WTC11 (cell line): Measurements from ENCODE around the gene MEIG1. TPM values are rescaled to one million over a fixed set of nuclear protein-coding genes. Genes with fewer than 3 reads are reported as not detected.

Source experiments
- ATAC-seq: fragments of 200-7000 bp; cut with Tn5 transposase; 2 replicates; pipeline ENCODE4 v1.10.0; 2021; ENCODE audit warnings: mild to moderate bottlenecking, moderate library complexity
- Bru-seq: library from RNA; stranded (reverse); fragments of 400-500 nt; gene quantifications from one replicate; lab custom pipeline; 2021; lab: Mats Ljungman, UMichigan
- CTCF ChIA-PET: fragments of 300-600 bp; sonication (Branson Sonifier 250); formaldehyde crosslinking; loops from one replicate; lab custom pipeline; 2021; ENCODE audit warnings: antibody characterized with exemption; lab: Charles Lee
- POLR2A ChIA-PET: fragments of 350-600 bp; sonication (Branson Sonifier 250); formaldehyde crosslinking; loops from one replicate; lab custom pipeline; 2021; ENCODE audit warnings: antibody characterized with exemption; lab: Charles Lee
- DNase-seq: peaks from one replicate; pipeline ENCODE4 v3.0.0; 2021; ENCODE audit warnings: low spot score
- H3K27ac Mint-ChIP-seq: 2 replicates; pipeline ENCODE4 v1.8.0; 2021; ENCODE audit warnings: mixed read lengths
- H3K27me3 Mint-ChIP-seq: 2 replicates; pipeline ENCODE4 v1.8.0; 2021; ENCODE audit warnings: low read depth, mild to moderate bottlenecking, moderate library complexity, mixed read lengths
- H3K36me3 Mint-ChIP-seq: 2 replicates; pipeline ENCODE4 v1.8.0; 2021; ENCODE audit warnings: mixed read lengths
- H3K4me1 Mint-ChIP-seq: 2 replicates; pipeline ENCODE4 v1.8.0; 2022; ENCODE audit warnings: mixed read lengths
- H3K4me3 Mint-ChIP-seq: 2 replicates; pipeline ENCODE4 v1.8.0; 2021; ENCODE audit warnings: mild to moderate bottlenecking, moderate library complexity, mixed read lengths
- H3K9me3 Mint-ChIP-seq: 2 replicates; pipeline ENCODE4 v1.8.0; 2021; ENCODE audit warnings: mixed read lengths
- ARID4B ChIP-seq: sonication (generic); formaldehyde crosslinking; IDR thresholded peaks from 2 replicates; pipeline ENCODE4 v1.8.0; 2023; ENCODE audit warnings: missing genetic modification reagents, mild to moderate bottlenecking, borderline replicate concordance
- ATF1 ChIP-seq: sonication (generic); formaldehyde crosslinking; IDR thresholded peaks from 2 replicates; pipeline ENCODE4 v1.8.1; 2023; ENCODE audit warnings: mild to moderate bottlenecking, moderate library complexity, missing genetic modification reagents
- E2F5 ChIP-seq: sonication (generic); formaldehyde crosslinking; IDR thresholded peaks from 2 replicates; pipeline ENCODE4 v1.8.1; 2022; ENCODE audit warnings: mild to moderate bottlenecking, moderate library complexity, missing genetic modification reagents
- ETV6 ChIP-seq: sonication (generic); formaldehyde crosslinking; IDR thresholded peaks from 2 replicates; pipeline ENCODE4 v1.8.1; 2022; ENCODE audit warnings: mild to moderate bottlenecking, missing genetic modification reagents
- FOXP1 ChIP-seq: sonication (generic); formaldehyde crosslinking; IDR thresholded peaks from 2 replicates; pipeline ENCODE4 v1.8.0; 2022; ENCODE audit warnings: missing genetic modification reagents, mild to moderate bottlenecking, moderate library complexity, borderline replicate concordance
- GABPB1 ChIP-seq: sonication (generic); formaldehyde crosslinking; IDR thresholded peaks from 2 replicates; pipeline ENCODE4 v1.8.1; 2023; ENCODE audit warnings: mild to moderate bottlenecking, missing genetic modification reagents
- MAX ChIP-seq: sonication (generic); formaldehyde crosslinking; IDR thresholded peaks from 2 replicates; pipeline ENCODE4 v1.8.0; 2022; ENCODE audit warnings: mild to moderate bottlenecking, missing genetic modification reagents
- MLX ChIP-seq: sonication (generic); formaldehyde crosslinking; IDR thresholded peaks from 2 replicates; pipeline ENCODE4 v1.8.1; 2023; ENCODE audit warnings: mild to moderate bottlenecking, missing genetic modification reagents, moderate library complexity
- MYBL2 ChIP-seq: sonication (generic); formaldehyde crosslinking; IDR thresholded peaks from 2 replicates; pipeline ENCODE4 v1.8.1; 2023; ENCODE audit warnings: mild to moderate bottlenecking, moderate library complexity, missing genetic modification reagents
- NFE2L1 ChIP-seq: sonication (generic); formaldehyde crosslinking; IDR thresholded peaks from 2 replicates; pipeline ENCODE4 v1.8.1; 2023; ENCODE audit warnings: missing genetic modification reagents
- PRDM15 ChIP-seq: sonication (generic); formaldehyde crosslinking; IDR thresholded peaks from 2 replicates; pipeline ENCODE4 v1.8.0; 2022; ENCODE audit warnings: missing genetic modification reagents
- SP1 ChIP-seq: sonication (generic); formaldehyde crosslinking; conservative IDR thresholded peaks from 2 replicates; pipeline ENCODE4 v1.8.1; 2022; ENCODE audit warnings: missing genetic modification reagents
- TCF7 ChIP-seq: sonication (generic); formaldehyde crosslinking; IDR thresholded peaks from 2 replicates; pipeline ENCODE4 v1.8.0; 2022; ENCODE audit warnings: mild to moderate bottlenecking, low read depth, missing genetic modification reagents, moderate library complexity
- TEAD1 ChIP-seq: sonication (generic); formaldehyde crosslinking; IDR thresholded peaks from 2 replicates; pipeline ENCODE4 v1.8.0; 2022; ENCODE audit warnings: mild to moderate bottlenecking, missing genetic modification reagents
- USF1 ChIP-seq: sonication (generic); formaldehyde crosslinking; IDR thresholded peaks from 2 replicates; pipeline ENCODE4 v1.8.0; 2022; ENCODE audit warnings: mild to moderate bottlenecking, missing genetic modification reagents
- ZBTB43 ChIP-seq: sonication (generic); formaldehyde crosslinking; IDR thresholded peaks from 2 replicates; pipeline ENCODE4 v1.8.1; 2023; ENCODE audit warnings: mild to moderate bottlenecking, missing genetic modification reagents
- ZNF512 ChIP-seq: sonication (generic); formaldehyde crosslinking; IDR thresholded peaks from 2 replicates; pipeline ENCODE4 v1.8.1; 2022; ENCODE audit warnings: missing genetic modification reagents, borderline replicate concordance
- long read RNA-seq, 3 experiments: library from RNA in 1 of 3; library from capped mRNA in 1 of 3; library from polyadenylated mRNA in 1 of 3; unstranded in 2 of 3; stranded (forward) in 1 of 3; transcript quantifications; one replicate each; pipeline ENCODE4 v2.0.0, GENCODE V29; 2021
- total RNA-seq: library from RNA; stranded (reverse); gene quantifications from 3 replicates; pipeline ENCODE4 v1.2.3, GENCODE V29; 2021

MEIG1 gene
- total RNA-seq (not detected in 3 replicates), Bru-seq, nascent RNA (percentile 37 among the genes with signal in this experiment)
- long read RNA-seq, experiment 1, result 0 reads
- long read RNA-seq, experiment 2, partial matches to known transcripts, result 0 of 1 reads
- long read RNA-seq, experiment 2, other reads (novel, unspliced or antisense), result 1 of 1 reads
- long read RNA-seq, experiment 3, result 0 reads

- H3K4me1 Mint-ChIP-seq, result peaks cover 8% of the 10 kb centered on the region
- H3K4me3 Mint-ChIP-seq, result peak within 1 kb of the TSS; percentile 93
- CTCF ChIA-PET, result interaction anchor here (0.6 to 1.9 kb wide), 7 partner anchors 12 to 208 kb away, joined by 3 to 6 read pairs (median 4); partner anchors contain the start of genes CDNF, HSPA14, MSANTD7 and SUV39H2
- H3K27ac Mint-ChIP-seq, result peak within 1 kb of the TSS; percentile 98
- no peaks in the 10 kb centered on the region for H3K36me3 Mint-ChIP-seq
- peak; percentile 70; the same call in 1 of the 2 replicates for TF ChIP-seq ZBTB43 (CRISPR knock-in tag)
- TF ChIP-seq MYBL2 (CRISPR knock-in tag), result peak; percentile 61; the same call in 1 of the 2 replicates
- peak; percentile 27 for TF ChIP-seq MAX (CRISPR knock-in tag)
- 0 out of 2 replicates have a peak, but pooled peaks have one; percentile 33 for TF ChIP-seq TEAD1
- peak; percentile 62; the same call in 1 of the 2 replicates for TF ChIP-seq ARID4B (CRISPR knock-in tag)
- 0 out of 2 replicates have a peak, but pooled peaks have one; percentile 55 for TF ChIP-seq NFE2L1 (CRISPR knock-in tag)
- TF ChIP-seq SP1 (CRISPR knock-in tag), result peak; percentile 70; the same call in 1 of the 2 replicates
- 0 out of 2 replicates have a peak, but pooled peaks have one; percentile 21 for TF ChIP-seq ETV6 (CRISPR knock-in tag)
- TF ChIP-seq GABPB1, result peak; percentile 63
- TF ChIP-seq ZNF512, result 0 out of 2 replicates have a peak, but pooled peaks have one; percentile 48
- TF ChIP-seq USF1 (CRISPR knock-in tag), result 0 out of 2 replicates have a peak, but pooled peaks have one; percentile 32
- no peak for TF ChIP-seq PRDM15 (CRISPR knock-in tag)
- TF ChIP-seq FOXP1 (CRISPR knock-in tag), result 0 out of 2 replicates have a peak, but pooled peaks have one; percentile 68
- TF ChIP-seq TCF7 (CRISPR knock-in tag), result no peak
- TF ChIP-seq MLX (CRISPR knock-in tag), result no peak
- no peak for TF ChIP-seq E2F5
- TF ChIP-seq ATF1 (CRISPR knock-in tag), result no peak
- TF ChIP-seq, all 79 proteins: peak for 12
- POLR2A ChIA-PET, result interaction anchor here (1.2 to 1.6 kb wide), 3 partner anchors 80 to 121 kb away, joined by 3 to 8 read pairs (median 6); partner anchors contain the start of genes CDNF, HSPA14, MSANTD7 and SUV39H2
- Mint-ChIP-seq H3K9me3 (peaks cover 3% of the 10 kb centered on the region; the same call in 1 of the 2 replicates), H3K27me3 (peaks cover 86% of the 10 kb centered on the region)
- DNase-seq (peak; percentile 96), ATAC-seq (peak; percentile 83)
Observed at GRCh38 chr10:14959221-14960057, at the start of gene MEIG1. Gene MEIG1 (plus strand): TSS chr10:14959388. CDS start chr10:14966469, 7,081 bp downstream.
